PC-3 (cell line): ENCODE data around the gene CEBPA. TPM values are rescaled to one million over a fixed set of nuclear protein-coding genes. Genes with fewer than 3 reads are reported as not detected.

Experiments used
- ATAC-seq: fragments of 200-7000 bp; cut with Tn5 transposase; 2 replicates; pipeline ENCODE4 v1.9.1; 2020; ENCODE audit warnings: mild to moderate bottlenecking, moderate library complexity
- BruUV-seq: library from RNA; stranded (reverse); fragments of 400-500 nt; replicated peaks from 2 replicates; lab custom pipeline; 2021; lab: Mats Ljungman, UMichigan
- CTCF ChIA-PET: fragments of 300-600 bp; sonication (Branson Sonifier 250); formaldehyde crosslinking; loops from one replicate; lab custom pipeline; 2022; ENCODE audit warnings: antibody characterized with exemption; lab: Charles Lee
- POLR2A ChIA-PET: fragments of 300-600 bp; sonication (Branson Sonifier 250); formaldehyde crosslinking; loops from one replicate; lab custom pipeline; 2022; ENCODE audit warnings: antibody characterized with exemption; ENCODE audit not compliant: unreplicated experiment; lab: Charles Lee
- DNase-seq: peaks from one replicate; pipeline ENCODE4 v3.0.0-alpha.2; 2015
- H2AFZ ChIP-seq: fragments of 300-600 bp; sonication (generic); 2 replicates; pipeline ENCODE4 v1.6.0; 2016; ENCODE audit warnings: antibody characterized with exemption, low read length
- H3F3A ChIP-seq: fragments of 300-600 bp; sonication (generic); one replicate; pipeline ENCODE4 v1.6.0; 2017; ENCODE audit warnings: antibody characterized with exemption, low read length, control low read depth, mild to moderate bottlenecking; ENCODE audit not compliant: unreplicated experiment
- H3K27ac ChIP-seq: fragments of 300-600 bp; sonication (generic); 2 replicates; pipeline ENCODE4 v1.5.1; 2016; ENCODE audit warnings: mild to moderate bottlenecking, low read length
- H3K27me3 ChIP-seq: fragments of 300-600 bp; sonication (generic); 2 replicates; pipeline ENCODE4 v1.6.1; 2016; ENCODE audit warnings: low read length, mixed read lengths
- H3K36me3 ChIP-seq: fragments of 300-600 bp; sonication (generic); 2 replicates; pipeline ENCODE4 v1.6.1; 2016; ENCODE audit warnings: low read depth, mixed run types, low read length, mixed read lengths
- H3K4me1 ChIP-seq: fragments of 300-600 bp; sonication (generic); 2 replicates; pipeline ENCODE4 v1.5.1; 2016; ENCODE audit warnings: low read length; ENCODE audit not compliant: insufficient read depth
- H3K4me2 ChIP-seq: fragments of 300-600 bp; sonication (generic); 2 replicates; pipeline ENCODE4 v1.6.0; 2016; ENCODE audit warnings: low read length
- H3K4me3 ChIP-seq: fragments of 300-600 bp; sonication (generic); 2 replicates; pipeline ENCODE4 v1.5.1; 2016; ENCODE audit warnings: mild to moderate bottlenecking, low read length, mixed read lengths
- H3K79me2 ChIP-seq: fragments of 300-600 bp; sonication (generic); 2 replicates; pipeline ENCODE4 v1.6.1; 2017; ENCODE audit warnings: low read length, mixed read lengths
- H3K9ac ChIP-seq: fragments of 300-600 bp; sonication (generic); 2 replicates; pipeline ENCODE4 v1.6.0; 2016; ENCODE audit warnings: mild to moderate bottlenecking, low read length
- H3K9me2 ChIP-seq: fragments of 300-600 bp; sonication (generic); replicated peaks from 2 replicates; pipeline ENCODE4 v1.6.1; 2016; ENCODE audit warnings: mixed run types, low read length, mixed read lengths
- H3K9me3 ChIP-seq: fragments of 300-600 bp; sonication (generic); 2 replicates; pipeline ENCODE4 v1.6.1; 2016; ENCODE audit warnings: low read length, mixed read lengths
- H4K20me1 ChIP-seq: fragments of 300-600 bp; sonication (generic); 2 replicates; pipeline ENCODE4 v1.6.1; 2016; ENCODE audit warnings: low read length, mixed read lengths
- EZH2 ChIP-seq: fragments of 300-600 bp; sonication (generic); IDR thresholded peaks from one replicate; pipeline ENCODE4 v1.6.1; 2017; ENCODE audit warnings: antibody characterized with exemption, mild to moderate bottlenecking, low read length; ENCODE audit not compliant: unreplicated experiment
- EZH2phosphoT487 ChIP-seq: fragments of 300-600 bp; sonication (generic); IDR thresholded peaks from 2 replicates; pipeline ENCODE4 v1.6.1; 2018; ENCODE audit warnings: mild to moderate bottlenecking, antibody characterized with exemption, low read length, borderline replicate concordance
- intact Hi-C: fragments of 100-400 bp; cut with micrococcal nuclease; formaldehyde crosslinking; loops from 2 replicates; pipeline ENCODE4 v1.9.0; 2023
- total RNA-seq: library from RNA; depleted of rRNA; stranded (reverse); fragments of >200 nt; gene quantifications from 2 replicates; pipeline ENCODE4 v1.2.3, GENCODE V29; 2014
- TF ChIP-seq, protein P1 (sequence below): fragments of 300-600 bp; sonication (generic); conservative IDR thresholded peaks from 2 replicates; pipeline ENCODE4 v1.5.1; 2017; ENCODE audit warnings: antibody characterized with exemption, low read depth, mild to moderate bottlenecking, low read length

CEBPA gene
- total RNA-seq, 1 experiment from 2014 or later: 2.9 TPM

DNA sequence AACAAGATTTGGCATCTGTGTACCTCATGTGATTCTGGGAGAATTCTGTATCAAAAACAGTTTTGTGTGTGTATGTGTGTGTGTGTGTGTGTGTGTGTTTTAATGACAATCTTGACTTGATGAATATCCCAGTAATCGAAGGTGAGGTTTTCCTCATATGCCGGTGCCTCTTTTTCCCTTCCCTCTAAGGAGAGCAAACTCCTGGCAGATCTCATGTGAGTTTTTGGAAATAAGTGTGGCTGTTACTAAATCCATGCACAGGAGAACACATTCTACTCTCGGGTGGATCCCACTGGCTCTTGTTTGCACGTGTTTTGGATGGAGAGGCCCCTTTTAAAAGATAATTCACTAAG, 42.2 kb upstream of the CEBPA start:
- no peak for TF ChIP-seq EZH2
- TF ChIP-seq, protein P1, sequence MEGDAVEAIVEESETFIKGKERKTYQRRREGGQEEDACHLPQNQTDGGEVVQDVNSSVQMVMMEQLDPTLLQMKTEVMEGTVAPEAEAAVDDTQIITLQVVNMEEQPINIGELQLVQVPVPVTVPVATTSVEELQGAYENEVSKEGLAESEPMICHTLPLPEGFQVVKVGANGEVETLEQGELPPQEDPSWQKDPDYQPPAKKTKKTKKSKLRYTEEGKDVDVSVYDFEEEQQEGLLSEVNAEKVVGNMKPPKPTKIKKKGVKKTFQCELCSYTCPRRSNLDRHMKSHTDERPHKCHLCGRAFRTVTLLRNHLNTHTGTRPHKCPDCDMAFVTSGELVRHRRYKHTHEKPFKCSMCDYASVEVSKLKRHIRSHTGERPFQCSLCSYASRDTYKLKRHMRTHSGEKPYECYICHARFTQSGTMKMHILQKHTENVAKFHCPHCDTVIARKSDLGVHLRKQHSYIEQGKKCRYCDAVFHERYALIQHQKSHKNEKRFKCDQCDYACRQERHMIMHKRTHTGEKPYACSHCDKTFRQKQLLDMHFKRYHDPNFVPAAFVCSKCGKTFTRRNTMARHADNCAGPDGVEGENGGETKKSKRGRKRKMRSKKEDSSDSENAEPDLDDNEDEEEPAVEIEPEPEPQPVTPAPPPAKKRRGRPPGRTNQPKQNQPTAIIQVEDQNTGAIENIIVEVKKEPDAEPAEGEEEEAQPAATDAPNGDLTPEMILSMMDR: no peak
- no peak for TF ChIP-seq EZH2phosphoT487
- ATAC-seq (no peak), DNase-seq (no peak)
- no peaks in the 10 kb centered on the region for H3K36me3 ChIP-seq
- peaks cover 47% of the 10 kb centered on the region for H3K27me3 ChIP-seq
- no peaks in the 10 kb centered on the region for H3F3A ChIP-seq
- no peak overlapping the region for H3K27ac ChIP-seq
- no peaks in the 10 kb centered on the region for H3K9me2 ChIP-seq
- no peak overlapping the region for H3K4me3 ChIP-seq
- H2AFZ ChIP-seq: no peak overlapping the region
- no TSS peak for BruUV-seq
- H3K4me1 ChIP-seq: no peaks in the 10 kb centered on the region
- ChIA-PET POLR2A (no interaction called here), CTCF (interaction anchor here (0.6 kb wide), 1 partner anchor 32 kb away, joined by 3 read pairs; no protein-coding TSS in a partner anchor)
- intact Hi-C loops: no loop called here
- H3K9me3 ChIP-seq: no peaks in the 10 kb centered on the region
- no peak overlapping the region for H3K4me2 ChIP-seq
- H3K79me2 ChIP-seq: no peaks in the 10 kb centered on the region
- H3K9ac ChIP-seq: no peak overlapping the region
- no peaks in the 10 kb centered on the region for H4K20me1 ChIP-seq

DNA sequence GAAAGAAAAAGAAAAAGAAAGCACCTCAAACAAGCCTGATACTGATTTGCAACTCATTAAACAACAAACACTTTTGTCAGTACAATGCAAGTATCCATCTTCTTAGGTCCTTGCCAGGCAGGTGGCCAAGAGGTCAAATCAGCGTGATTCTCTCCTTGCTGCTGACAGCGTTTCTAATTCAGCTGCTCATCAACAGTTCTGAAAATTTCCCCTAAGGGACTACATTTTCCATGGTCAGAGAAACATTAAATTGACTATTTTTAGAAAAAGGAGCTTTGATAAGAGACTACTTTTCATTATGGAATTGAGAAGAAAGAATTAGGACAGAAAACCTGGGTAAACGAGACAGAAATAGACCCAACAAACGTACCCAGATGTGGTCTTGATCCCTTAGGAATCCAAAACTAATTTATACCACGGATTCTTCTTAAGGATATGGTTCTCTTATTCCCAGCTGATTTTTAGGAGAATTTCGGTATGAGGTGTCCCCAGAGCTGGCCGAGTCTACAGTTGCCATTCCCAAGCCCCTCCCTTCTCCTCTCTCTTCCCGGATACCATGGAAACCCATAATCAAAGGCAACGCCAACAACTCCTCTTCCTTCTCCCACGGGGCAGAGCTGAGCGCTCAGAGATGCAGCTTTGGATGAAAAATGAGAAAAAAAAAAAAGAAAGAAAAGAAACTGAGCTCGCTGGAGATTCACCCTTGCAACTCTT, 41.7 kb upstream of the CEBPA start:
- Histone ChIP-seq H3K4me1 (peaks cover 2% of the 10 kb centered on the region), H3K9ac (no peak overlapping the region), H3K9me2 (no peaks in the 10 kb centered on the region), H4K20me1 (no peaks in the 10 kb centered on the region), H3K36me3 (no peaks in the 10 kb centered on the region), H3K9me3 (no peaks in the 10 kb centered on the region), H3K27ac (no peak overlapping the region), H3K79me2 (no peaks in the 10 kb centered on the region), H2AFZ (0 out of 2 replicates have a peak overlapping the region, but pooled peaks have one; percentile 13), H3F3A (no peaks in the 10 kb centered on the region), H3K4me3 (no peak overlapping the region), H3K4me2 (no peak overlapping the region), H3K27me3 (peaks cover 44% of the 10 kb centered on the region)
- CTCF ChIA-PET: interaction anchor here (0.6 kb wide), 1 partner anchor 32 kb away, joined by 3 read pairs; no protein-coding TSS in a partner anchor
- ATAC-seq: no peak
- no TSS peak for BruUV-seq
- TF ChIP-seq EZH2phosphoT487 (no peak), EZH2 (no peak)
- TF ChIP-seq, protein P1: no peak
- DNase-seq: no peak
- POLR2A ChIA-PET: no interaction called here
- intact Hi-C loops: no loop called here

DNA sequence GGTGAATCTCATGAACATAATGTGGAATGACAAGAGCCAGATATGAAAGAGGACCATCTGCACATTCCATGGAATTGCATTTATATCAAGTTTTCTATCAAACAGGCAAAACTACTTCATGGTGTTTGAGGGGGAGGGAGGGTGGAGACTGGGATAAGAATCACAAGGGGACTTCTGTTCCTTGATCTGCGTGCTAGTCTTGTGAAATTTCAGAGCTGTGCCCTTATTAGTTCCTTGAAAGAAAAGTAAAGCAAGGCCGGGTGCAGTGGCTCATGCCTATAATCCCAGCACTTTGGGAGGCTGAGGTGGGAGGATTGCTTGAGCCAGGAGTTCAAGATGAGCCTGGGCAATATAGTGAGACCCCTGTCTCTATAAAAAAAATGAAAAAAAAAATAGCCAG, 41.0 kb upstream of the CEBPA start:
- no peak for ATAC-seq
- no peaks in the 10 kb centered on the region for H3K79me2 ChIP-seq
- no peaks in the 10 kb centered on the region for H3K9me3 ChIP-seq
- peaks cover 37% of the 10 kb centered on the region for H3K27me3 ChIP-seq
- H3F3A ChIP-seq: no peaks in the 10 kb centered on the region
- DNase-seq: no peak
- H3K27ac ChIP-seq: no peak overlapping the region
- BruUV-seq: no TSS peak
- H3K4me2 ChIP-seq: no peak overlapping the region
- ChIA-PET POLR2A (no interaction called here), CTCF (no interaction called here)
- no peaks in the 10 kb centered on the region for H3K9me2 ChIP-seq
- peaks cover 5% of the 10 kb centered on the region for H3K4me1 ChIP-seq
- no peak overlapping the region for H3K4me3 ChIP-seq
- no peaks in the 10 kb centered on the region for H3K36me3 ChIP-seq
- TF ChIP-seq, protein P1: no peak
- TF ChIP-seq EZH2 (no peak), EZH2phosphoT487 (no peak)
- H4K20me1 ChIP-seq: no peaks in the 10 kb centered on the region
- no peak overlapping the region for H2AFZ ChIP-seq
- no peak overlapping the region for H3K9ac ChIP-seq
- intact Hi-C loops: no loop called here
